Measurements from ENCODE around the gene FHIT. TPM values are rescaled to one million over a fixed set of nuclear protein-coding genes. Genes with fewer than 3 reads are reported as not detected.

Gene FHIT
- 2.5 and 3.7 TPM in 2 replicates for total RNA-seq

GRCh38 chr3:61251174-61251972, at the start of gene FHIT:
Gene FHIT, minus strand, starts transcription at chr3:61251452.

Small RNA genes lying within 50 kb of the gene (small RNA-seq; reads per million reads assigned to genes)
- gene MIR548BB (not detected), gene RF00012 (not detected)

All from subcutaneous preadipocyte (primary cell).